T-helper 1 cell treated with Interleukin-12 subunit alpha and Interleukin-12 subunit beta and Interleukin-4 antibody, amounts not matched to agents 30 ng/mL and 1 ng/mL, for 36 hours (primary cell): ENCODE results near the gene CREBL2. TPM values are rescaled to one million over a fixed set of nuclear protein-coding genes. Genes with fewer than 3 reads are reported as not detected.
"Not testable (repeated sequence)": the region's sequence is repeated elsewhere in the genome, so short reads cannot be mapped to it uniquely, and the experiment has no call there.

ENCODE experiments used
- intact Hi-C: fragments of 100-400 bp; cut with micrococcal nuclease; formaldehyde crosslinking; loops from one replicate; pipeline ENCODE4 v1.15.1; 2024
- total RNA-seq: library from RNA; stranded (reverse); gene quantifications from 2 replicates; pipeline ENCODE4 v1.2.3, GENCODE V29; 2022

CREBL2 gene
- total RNA-seq: 19.0 and 20.4 TPM in 2 replicates

GRCh38 chr12:12611512-12612306 lies at the start of gene CREBL2:
TSS of gene CREBL2 (plus strand) at chr12:12611876. CDS start at chr12:12612173, 297 bp downstream.
- intact Hi-C loops: loop anchor here (1.0 to 5.0 kb wide), 16 partner anchors 29 to 630 kb away; partner anchors contain the start of genes BORCS5, CDKN1B, DDX47 and EMP1

GRCh38 chr12:12562016-12562483 lies 49.6 kb upstream of the CREBL2 start:
- intact Hi-C loops: loop anchor here (1.0 to 5.0 kb wide), 4 partner anchors 134 to 910 kb away; partner anchors contain the start of genes APOLD1 and GPR19

GRCh38 chr12:12562585-12563261 lies 49.0 kb upstream of the CREBL2 start, which contains the start of gene DUSP16:
TSS of gene DUSP16 (minus strand) at chr12:12562863. CDS start at chr12:12521098, 41,765 bp downstream.
- intact Hi-C loops: loop anchor here (1.0 to 5.0 kb wide), 5 partner anchors 134 to 910 kb away; partner anchors contain the start of genes APOLD1 and GPR19

GRCh38 chr12:12563290-12563928 lies 48.3 kb upstream of the CREBL2 start:
- intact Hi-C loops: loop anchor here (1.0 to 5.0 kb wide), 4 partner anchors 162 to 911 kb away; partner anchors contain the start of gene APOLD1

GRCh38 chr12:12564911-12565310 lies 46.8 kb upstream of the CREBL2 start:
- intact Hi-C loops: loop anchor here (1.0 to 5.0 kb wide), 7 partner anchors 17 to 913 kb away; partner anchors contain the start of genes APOLD1 and CREBL2

GRCh38 chr12:12565971-12566370 lies 45.7 kb upstream of the CREBL2 start:
- intact Hi-C loops: not testable (repeated sequence)

GRCh38 chr12:12572659-12573058 lies 39.0 kb upstream of the CREBL2 start:
- intact Hi-C loops: no loop called here

- intact Hi-C loops: no loop called here
These were observed 33.9 kb upstream of the CREBL2 start for GRCh38 chr12:12577786-12578185.

GRCh38 chr12:12580716-12581115 lies 31.0 kb upstream of the CREBL2 start:
- intact Hi-C loops: not testable (repeated sequence)

- intact Hi-C loops: loop anchor here (1.0 to 2.0 kb wide), 2 partner anchors 18 to 28 kb away; partner anchors contain the start of gene CREBL2
These were observed 29.3 kb upstream of the CREBL2 start for GRCh38 chr12:12582193-12582881.

- intact Hi-C loops: loop anchor here (1.0 to 2.0 kb wide), 2 partner anchors 19 to 28 kb away; partner anchors contain the start of gene CREBL2
These were observed 28.8 kb upstream of the CREBL2 start for GRCh38 chr12:12582895-12583303.

GRCh38 chr12:12583510-12584178 lies 28.0 kb upstream of the CREBL2 start:
- intact Hi-C loops: loop anchor here (2.0 kb wide), 2 partner anchors 15 to 27 kb away; partner anchors contain the start of gene CREBL2

GRCh38 chr12:12585115-12585863 lies 26.4 kb upstream of the CREBL2 start:
- intact Hi-C loops: loop anchor here (2.0 kb wide), 1 partner anchor 14 kb away; no protein-coding TSS in a partner anchor

GRCh38 chr12:12586879-12587675 lies 24.6 kb upstream of the CREBL2 start:
- intact Hi-C loops: no loop called here

GRCh38 chr12:12587878-12588277 lies 23.8 kb upstream of the CREBL2 start:
- intact Hi-C loops: no loop called here

GRCh38 chr12:12588436-12588835 lies 23.2 kb upstream of the CREBL2 start:
- intact Hi-C loops: not testable (repeated sequence)

- intact Hi-C loops: no loop called here
These were observed 20.7 kb upstream of the CREBL2 start for GRCh38 chr12:12590961-12591360.

- intact Hi-C loops: no loop called here
These were observed 18.7 kb upstream of the CREBL2 start for GRCh38 chr12:12592930-12593329.
